A549 (cell line): ENCODE results near the gene ATP1A2. TPM values are rescaled to one million over a fixed set of nuclear protein-coding genes. Genes with fewer than 3 reads are reported as not detected.

ENCODE experiments used
- ATAC-seq, 2 experiments: fragments of 200-7000 bp in 1 of 2; fragments of >200 bp in 1 of 2; cut with Nextera tagmentation in 1 of 2; cut with Tn5 transposase in 1 of 2; 3 replicates each; pipeline versions ENCODE4 v1.8.0 to v1.9.1; 2018 to 2020; ENCODE audit warnings: mild to moderate bottlenecking in 1 of 2, moderate library complexity in 1 of 2
- CTCF ChIA-PET: fragments of 300-600 bp; sonication (Branson Sonifier 250); formaldehyde crosslinking; extraction: SDS; loops from one replicate; lab custom pipeline; 2021; ENCODE audit warnings: antibody characterized with exemption, inconsistent platforms; lab: Yijun Ruan, JAX
- POLR2A ChIA-PET: fragments of 350-600 bp; formaldehyde crosslinking; extraction: SDS; loops from one replicate; lab custom pipeline; 2021; ENCODE audit warnings: antibody characterized with exemption, inconsistent platforms; lab: Yijun Ruan, JAX
- DNase-seq, 2 experiments: peaks; one replicate each; pipeline versions ENCODE4 v3.0.0 to v3.0.0-alpha.2; 2011 to 2016; ENCODE audit warnings: low read depth in 1 of 2, low spot score in 1 of 2
- FAIRE-seq: peaks from 2 replicates; lab custom pipeline; 2011; peaks lifted over from hg19 to GRCh38; lab: Jason Lieb, UNC
- H3K27ac ChIP-seq, 2 experiments: fragments of >200 bp; sonication (Bioruptor Twin); formaldehyde crosslinking; 3 replicates each; pipeline ENCODE4 v1.5.1; 2016 to 2017
- H3K4me1 ChIP-seq: fragments of >200 bp; sonication (Bioruptor Twin); formaldehyde crosslinking; 3 replicates; pipeline ENCODE4 v1.6.1; 2016
- H3K4me2 ChIP-seq: fragments of >200 bp; sonication (Bioruptor Twin); formaldehyde crosslinking; 3 replicates; pipeline ENCODE4 v1.6.1; 2016
- H3K4me3 ChIP-seq: fragments of >200 bp; sonication (Bioruptor Twin); formaldehyde crosslinking; 3 replicates; pipeline ENCODE4 v1.5.1; 2016
- H3K9me3 ChIP-seq: fragments of >200 bp; sonication (Bioruptor Twin); formaldehyde crosslinking; 3 replicates; pipeline ENCODE4 v1.6.1; 2016
- BHLHE40 ChIP-seq: IDR thresholded peaks from 2 replicates; pipeline ENCODE4 v1.6.1; 2012; ENCODE audit warnings: low read depth, low read length, inconsistent platforms
- CBX2 ChIP-seq: fragments of 200-600 bp; sonication (generic); IDR thresholded peaks from 2 replicates; pipeline ENCODE4 v1.6.1; 2016; ENCODE audit warnings: low read depth, mild to moderate bottlenecking, borderline replicate concordance
- CHD4 ChIP-seq: fragments of 200-600 bp; sonication (generic); IDR thresholded peaks from 2 replicates; pipeline ENCODE4 v1.6.1; 2016; ENCODE audit warnings: antibody characterized with exemption, mild to moderate bottlenecking, borderline replicate concordance
- CTCF ChIP-seq: fragments of >200 bp; sonication (Bioruptor Twin); formaldehyde crosslinking; IDR thresholded peaks from 3 replicates; pipeline ENCODE4 v1.5.1; 2016
- EHMT2 ChIP-seq: fragments of 200-600 bp; sonication (generic); IDR thresholded peaks from 2 replicates; pipeline ENCODE4 v1.6.1; 2016; ENCODE audit warnings: antibody characterized with exemption, low read depth, mild to moderate bottlenecking, moderate library complexity
- ELK1 ChIP-seq: fragments of 150-350 bp; IDR thresholded peaks from 2 replicates; pipeline ENCODE4 v1.6.1; 2014; ENCODE audit warnings: low read depth, mild to moderate bottlenecking, low read length
- EP300 ChIP-seq, 2 experiments: fragments of >200 bp; sonication (Bioruptor Twin); formaldehyde crosslinking; IDR thresholded peaks; 2 replicates in 1 of 2; 3 replicates in 1 of 2; pipeline ENCODE4 v1.6.1; 2016 to 2017
- FOSL2 ChIP-seq, 2 experiments: fragments of 450-650 bp in 1 of 2; fragments of >200 bp in 1 of 2; sonication (Bioruptor Twin) in 1 of 2; formaldehyde crosslinking; IDR thresholded peaks; 2 replicates each; pipeline versions ENCODE4 v1.5.0 to v1.6.1; 2016 to 2020; ENCODE audit warnings: mild to moderate bottlenecking in 1 of 2, moderate library complexity in 1 of 2
- FOXS1 ChIP-seq: fragments of 250-450 bp; sonication (Bioruptor Pico); IDR thresholded peaks from 2 replicates; pipeline ENCODE4 v1.5.0; 2020; ENCODE audit warnings: mild to moderate bottlenecking, moderate library complexity
- HDAC2 ChIP-seq: fragments of 200-600 bp; sonication (generic); IDR thresholded peaks from 2 replicates; pipeline ENCODE4 v1.6.1; 2016
- HES2 ChIP-seq: fragments of >200 bp; sonication (Bioruptor Twin); formaldehyde crosslinking; IDR thresholded peaks from 2 replicates; pipeline ENCODE4 v1.6.1; 2016
- JUN ChIP-seq, 2 experiments: fragments of >200 bp; sonication (Bioruptor Twin); formaldehyde crosslinking; IDR thresholded peaks; 2 replicates in 1 of 2; 3 replicates in 1 of 2; pipeline ENCODE4 v1.6.1; 2016 to 2017
- JUNB ChIP-seq: fragments of >200 bp; sonication (Bioruptor Twin); formaldehyde crosslinking; IDR thresholded peaks from 2 replicates; pipeline ENCODE4 v1.6.1; 2016
- KDM1A ChIP-seq: fragments of 200-600 bp; sonication (generic); IDR thresholded peaks from 2 replicates; pipeline ENCODE4 v1.6.1; 2016; ENCODE audit warnings: low read depth, mild to moderate bottlenecking
- NPAS2 ChIP-seq: fragments of 250-450 bp; sonication (Bioruptor Pico); IDR thresholded peaks from 2 replicates; pipeline ENCODE4 v1.8.0; 2022; ENCODE audit warnings: mild to moderate bottlenecking, moderate library complexity, borderline replicate concordance
- NR3C1 ChIP-seq: fragments of >200 bp; sonication (Bioruptor Twin); formaldehyde crosslinking; IDR thresholded peaks from 3 replicates; pipeline ENCODE4 v1.6.1; 2017
- POLR2A ChIP-seq: IDR thresholded peaks from 2 replicates; pipeline ENCODE4 v1.6.1; 2012; ENCODE audit warnings: mild to moderate bottlenecking, low read length
- RCOR1 ChIP-seq: fragments of 150-350 bp; IDR thresholded peaks from 2 replicates; pipeline ENCODE4 v1.6.1; 2014; ENCODE audit warnings: antibody characterized with exemption, low read length, low read depth
- RFX5 ChIP-seq: fragments of 450-650 bp; IDR thresholded peaks from 2 replicates; pipeline ENCODE4 v1.7.1; 2014; ENCODE audit warnings: antibody characterized with exemption, mild to moderate bottlenecking, moderate library complexity
- SREBF2 ChIP-seq: fragments of 450-650 bp; IDR thresholded peaks from 2 replicates; pipeline ENCODE4 v1.6.1; 2014; ENCODE audit warnings: mild to moderate bottlenecking, moderate library complexity
- TP53 ChIP-seq: fragments of 250-450 bp; sonication (Bioruptor Pico); IDR thresholded peaks from 2 replicates; pipeline ENCODE4 v1.5.0; 2021; ENCODE audit warnings: mild to moderate bottlenecking, moderate library complexity
- ZNF302 ChIP-seq: fragments of 250-450 bp; sonication (Bioruptor Pico); IDR thresholded peaks from 2 replicates; pipeline ENCODE4 v1.9.0; 2021; ENCODE audit warnings: inconsistent platforms, mild to moderate bottlenecking, moderate library complexity
- WGBS: methylation state at CpG from one replicate; pipeline ENCODE4 v1.1.6; 2017; ENCODE audit errors: missing lambda C conversion rate; 5-methylcytosine and 5-hydroxymethylcytosine counted together
- polyA plus RNA-seq, 4 experiments: library from polyadenylated mRNA; depleted of rRNA in 3 of 4; stranded (reverse); fragments of >200 nt; fragmentation: RNase III in 1 of 4; extraction: RNeasy Plus Mini Kit Qiagen cat#74134 plus additional on column Dnase treatment in 1 of 4; gene quantifications; 2 replicates in 3 of 4; 3 replicates in 1 of 4; pipeline ENCODE4 v1.2.3, GENCODE V29; 2011 to 2017

Gene ATP1A2
- polyA plus RNA-seq, 2 of the 4 experiments (the other 2 are of a cell fraction) = 0.09 TPM; not detected in 1

GRCh38 chr1:160103658-160104408 is 11.7 kb upstream of the ATP1A2 start:
- Histone ChIP-seq H3K27ac (peak overlapping the region; percentile 31 to 52; a peak in 5 of 6 replicates), H3K4me2 (no peak overlapping the region), H3K9me3 (no peaks in the 10 kb centered on the region), H3K4me3 (no peak overlapping the region), H3K4me1 (peaks cover 29% of the 10 kb centered on the region)
- no peak for FAIRE-seq
- no peak for ATAC-seq
- WGBS = 68% methylated on average over 6 of the region's 6 CpGs
- TF ChIP-seq EHMT2 (no peak), FOXS1 (CRISPR knock-in tag) (no peak), HDAC2 (no peak)
- ChIA-PET POLR2A (no interaction called here), CTCF (interaction anchor here (1.3 to 12.1 kb wide), 13 partner anchors 17 to 273 kb away, joined by 3 to 222 read pairs (median 60); partner anchors contain the start of genes ATP1A2, CASQ1 and PEA15)
- no peak for DNase-seq

- POLR2A ChIA-PET = interaction anchor here (0.6 kb wide), 1 partner anchor 15 kb away, joined by 4 read pairs; no protein-coding TSS in a partner anchor
- ATAC-seq = no peak
- CTCF ChIA-PET = interaction anchor here (0.9 to 12.1 kb wide), 13 partner anchors 16 to 187 kb away, joined by 3 to 222 read pairs (median 40); partner anchors contain the start of genes ATP1A2 and CASQ1
These were observed 11.1 kb upstream of the ATP1A2 start for GRCh38 chr1:160104486-160104885.

GRCh38 chr1:160105155-160105554 is 10.4 kb upstream of the ATP1A2 start:
- POLR2A ChIA-PET = interaction anchor here (0.6 kb wide), 1 partner anchor 15 kb away, joined by 4 read pairs; no protein-coding TSS in a partner anchor
- FAIRE-seq (no peak), DNase-seq (no peak), ATAC-seq (no peak)
- 80% methylated on average over 5 of the region's 5 CpGs for WGBS
- TF ChIP-seq TP53 = no peak
- TF ChIP-seq ELK1 = no peak
- no peak for TF ChIP-seq JUN (IDR thresholded peaks at IDR 0.05)
- TF ChIP-seq CTCF = no peak
- no peak for TF ChIP-seq SREBF2
- no peak for TF ChIP-seq RCOR1
- no peak for TF ChIP-seq EHMT2
- TF ChIP-seq BHLHE40 = no peak
- no peak for TF ChIP-seq RFX5
- no peak for TF ChIP-seq EP300 (IDR thresholded peaks at IDR 0.05)
- TF ChIP-seq, all 56 proteins: peak for 0
- Histone ChIP-seq H3K4me2 (no peak overlapping the region), H3K9me3 (no peaks in the 10 kb centered on the region), H3K27ac (peak overlapping the region in 1 of 2 experiments; percentile 52; a peak in 2 of 6 replicates), H3K4me3 (no peak overlapping the region), H3K4me1 (peaks cover 37% of the 10 kb centered on the region)
- CTCF ChIA-PET = interaction anchor here (0.9 to 12.1 kb wide), 14 partner anchors 9 to 186 kb away, joined by 3 to 222 read pairs (median 22); partner anchors contain the start of genes ATP1A2 and CASQ1

More at GRCh38 chr1:160104486-160104885, 11.1 kb upstream of the ATP1A2 start:
- Histone ChIP-seq H3K27ac (peak overlapping the region; percentile 31 to 52; a peak in 5 of 6 replicates), H3K4me2 (no peak overlapping the region), H3K9me3 (no peaks in the 10 kb centered on the region), H3K4me1 (peaks cover 32% of the 10 kb centered on the region), H3K4me3 (no peak overlapping the region)
- FAIRE-seq = no peak
- 89% methylated on average over 3 of the region's 3 CpGs for WGBS
- TF ChIP-seq CHD4 (no peak), POLR2A (no peak), HES2 (no peak), JUNB (no peak), FOSL2 (IDR thresholded peaks at IDR 0.05) (no peak), FOSL2 (CRISPR knock-in tag; IDR thresholded peaks at IDR 0.05) (no peak), NPAS2 (CRISPR knock-in tag) (no peak), KDM1A (no peak), NR3C1 (no peak), ELK1 (no peak), CBX2 (no peak), ZNF302 (no peak)
- no peak for DNase-seq
